GM18858 (cell line): Measurements from ENCODE around the gene PHETA2.
"Not testable (repeated sequence)": the region's sequence is repeated elsewhere in the genome, so short reads cannot be mapped to it uniquely, and the experiment has no call there.

Source experiments
- ATAC-seq: cut with Tn5 transposase; IDR thresholded peaks from one replicate; pipeline ENCODE4 v1.9.1; 2021; ENCODE audit not compliant: unreplicated experiment

Gene PHETA2

GRCh38 chr22:42101199-42101598, 27.2 kb downstream of the PHETA2 start:
- no peak for ATAC-seq

- not testable (repeated sequence) for ATAC-seq
Measured at GRCh38 chr22:42104332-42104860, 30.3 kb downstream of the PHETA2 start.

GRCh38 chr22:42108848-42109247, 34.8 kb downstream of the PHETA2 start:
- no peak for ATAC-seq

- no peak for ATAC-seq
Measured at GRCh38 chr22:42111798-42112197, 37.8 kb downstream of the PHETA2 start.

- not testable (repeated sequence) for ATAC-seq
Measured at GRCh38 chr22:42112793-42113192, 38.7 kb downstream of the PHETA2 start.

- no peak for ATAC-seq
Measured at GRCh38 chr22:42114721-42115120, 40.7 kb downstream of the PHETA2 start.

- ATAC-seq, result not testable (repeated sequence)
Measured at GRCh38 chr22:42115420-42115830, 41.4 kb downstream of the PHETA2 start.

GRCh38 chr22:42116848-42117424, 42.9 kb downstream of the PHETA2 start:
- no peak for ATAC-seq

GRCh38 chr22:42120231-42121021, 46.4 kb downstream of the PHETA2 start:
- ATAC-seq, result not testable (repeated sequence)

- ATAC-seq, result not testable (repeated sequence)
Measured at GRCh38 chr22:42123529-42123928, 49.5 kb downstream of the PHETA2 start.

- no peak for ATAC-seq
Measured at GRCh38 chr22:42127606-42128005, 53.6 kb downstream of the PHETA2 start.

- not testable (repeated sequence) for ATAC-seq
Measured at GRCh38 chr22:42128007-42128406, 54.0 kb downstream of the PHETA2 start.
